ENCODE data around the gene AZU1. TPM values are rescaled to one million over a fixed set of nuclear protein-coding genes. Genes with fewer than 3 reads are reported as not detected.

The AZU1 gene
- total RNA-seq, 1 donor from 2014 or later = 0.21 TPM

DNA sequence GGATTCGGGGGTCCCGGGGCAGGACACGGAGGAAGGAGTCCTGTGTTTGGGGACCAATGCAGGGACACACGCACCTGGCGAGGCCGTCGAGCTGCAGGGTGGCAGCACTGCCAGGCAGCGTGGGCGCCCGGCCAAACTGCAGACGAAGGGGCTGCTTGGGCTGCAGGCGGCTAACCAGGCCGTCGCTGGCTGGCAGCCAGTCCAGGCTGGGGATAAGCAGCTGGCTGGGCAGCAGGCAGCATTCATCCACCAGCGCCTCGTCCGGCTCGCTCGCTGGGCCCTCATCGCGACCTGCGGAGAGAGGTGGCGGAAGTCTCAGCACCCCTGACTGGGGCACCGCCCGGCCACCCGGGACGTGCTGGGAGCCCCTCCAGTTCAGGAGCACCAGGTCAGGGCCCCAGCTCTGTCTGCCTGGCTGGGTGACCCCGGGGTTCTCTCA lies 43.3 kb downstream of the AZU1 start:
- no peaks in the 10 kb centered on the region for H3K9me3 Mint-ChIP-seq (ENCODE audit: unreplicated experiment)
- DNase-seq (ENCODE audit: low spot score) = no peak
- peaks cover 11% of the 10 kb centered on the region for H3K36me3 Mint-ChIP-seq (ENCODE audit: low read depth, unreplicated experiment)
- TF ChIP-seq, protein P1, sequence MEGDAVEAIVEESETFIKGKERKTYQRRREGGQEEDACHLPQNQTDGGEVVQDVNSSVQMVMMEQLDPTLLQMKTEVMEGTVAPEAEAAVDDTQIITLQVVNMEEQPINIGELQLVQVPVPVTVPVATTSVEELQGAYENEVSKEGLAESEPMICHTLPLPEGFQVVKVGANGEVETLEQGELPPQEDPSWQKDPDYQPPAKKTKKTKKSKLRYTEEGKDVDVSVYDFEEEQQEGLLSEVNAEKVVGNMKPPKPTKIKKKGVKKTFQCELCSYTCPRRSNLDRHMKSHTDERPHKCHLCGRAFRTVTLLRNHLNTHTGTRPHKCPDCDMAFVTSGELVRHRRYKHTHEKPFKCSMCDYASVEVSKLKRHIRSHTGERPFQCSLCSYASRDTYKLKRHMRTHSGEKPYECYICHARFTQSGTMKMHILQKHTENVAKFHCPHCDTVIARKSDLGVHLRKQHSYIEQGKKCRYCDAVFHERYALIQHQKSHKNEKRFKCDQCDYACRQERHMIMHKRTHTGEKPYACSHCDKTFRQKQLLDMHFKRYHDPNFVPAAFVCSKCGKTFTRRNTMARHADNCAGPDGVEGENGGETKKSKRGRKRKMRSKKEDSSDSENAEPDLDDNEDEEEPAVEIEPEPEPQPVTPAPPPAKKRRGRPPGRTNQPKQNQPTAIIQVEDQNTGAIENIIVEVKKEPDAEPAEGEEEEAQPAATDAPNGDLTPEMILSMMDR (IDR thresholded peaks at IDR 0.05; ENCODE audit: unreplicated experiment) = no peak
- H3K4me3 Mint-ChIP-seq (ENCODE audit: unreplicated experiment) = no peak overlapping the region
- peaks cover 16% of the 10 kb centered on the region for H3K27me3 Mint-ChIP-seq (ENCODE audit: unreplicated experiment)
- H3K27ac Mint-ChIP-seq (ENCODE audit: unreplicated experiment) = no peak overlapping the region
- no peaks in the 10 kb centered on the region for H3K4me1 Mint-ChIP-seq (ENCODE audit: unreplicated experiment)

DNA sequence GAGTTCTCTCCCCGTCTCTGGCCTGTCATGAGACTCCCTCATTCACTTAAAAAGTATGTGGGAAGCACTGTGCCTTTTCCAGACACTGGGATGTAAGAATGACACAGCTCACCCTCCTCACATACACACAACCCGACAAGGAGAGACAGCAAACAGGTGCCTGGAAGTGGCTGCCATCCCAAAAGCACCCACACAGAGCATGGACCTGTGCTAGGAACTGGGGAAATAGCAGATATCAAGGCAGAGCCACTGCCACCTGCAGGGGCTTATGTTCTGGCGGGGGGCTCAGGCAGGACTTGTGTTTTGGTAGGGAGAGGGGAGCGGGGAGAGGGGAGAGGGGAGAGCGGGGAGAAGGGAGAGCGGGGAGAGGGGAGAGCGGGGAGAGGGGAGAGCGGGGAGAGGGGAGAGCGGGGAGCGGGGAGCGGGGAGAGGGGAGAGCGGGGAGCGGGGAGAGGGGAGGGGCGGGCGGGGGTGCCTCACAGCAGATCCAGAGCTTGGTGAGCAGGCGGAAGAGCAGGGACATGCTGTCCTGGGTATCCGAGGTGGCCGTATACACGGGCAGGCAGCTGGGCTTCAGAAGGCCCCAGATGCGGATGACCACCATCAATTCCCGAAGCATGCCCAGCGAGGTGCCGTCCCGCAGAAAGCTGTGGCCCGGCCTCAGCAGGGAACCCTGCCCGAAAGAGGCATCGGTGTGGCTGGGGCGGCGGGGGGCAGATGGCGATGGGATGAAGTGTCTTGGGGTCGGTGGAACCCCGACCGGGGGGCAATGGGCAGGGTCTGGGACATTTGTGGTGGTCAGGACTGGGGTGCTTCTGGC lies 44.0 kb downstream of the AZU1 start:
- Mint-ChIP-seq H3K9me3 (ENCODE audit: unreplicated experiment) (no peaks in the 10 kb centered on the region), H3K36me3 (ENCODE audit: low read depth, unreplicated experiment) (peaks cover 15% of the 10 kb centered on the region), H3K27ac (ENCODE audit: unreplicated experiment) (no peak overlapping the region), H3K4me1 (ENCODE audit: unreplicated experiment) (no peaks in the 10 kb centered on the region), H3K27me3 (ENCODE audit: unreplicated experiment) (peaks cover 16% of the 10 kb centered on the region), H3K4me3 (ENCODE audit: unreplicated experiment) (peak overlapping the region; percentile 74)
- DNase-seq (ENCODE audit: low spot score) = no peak
- TF ChIP-seq, protein P1 (IDR thresholded peaks at IDR 0.05; ENCODE audit: unreplicated experiment) = no peak

DNA sequence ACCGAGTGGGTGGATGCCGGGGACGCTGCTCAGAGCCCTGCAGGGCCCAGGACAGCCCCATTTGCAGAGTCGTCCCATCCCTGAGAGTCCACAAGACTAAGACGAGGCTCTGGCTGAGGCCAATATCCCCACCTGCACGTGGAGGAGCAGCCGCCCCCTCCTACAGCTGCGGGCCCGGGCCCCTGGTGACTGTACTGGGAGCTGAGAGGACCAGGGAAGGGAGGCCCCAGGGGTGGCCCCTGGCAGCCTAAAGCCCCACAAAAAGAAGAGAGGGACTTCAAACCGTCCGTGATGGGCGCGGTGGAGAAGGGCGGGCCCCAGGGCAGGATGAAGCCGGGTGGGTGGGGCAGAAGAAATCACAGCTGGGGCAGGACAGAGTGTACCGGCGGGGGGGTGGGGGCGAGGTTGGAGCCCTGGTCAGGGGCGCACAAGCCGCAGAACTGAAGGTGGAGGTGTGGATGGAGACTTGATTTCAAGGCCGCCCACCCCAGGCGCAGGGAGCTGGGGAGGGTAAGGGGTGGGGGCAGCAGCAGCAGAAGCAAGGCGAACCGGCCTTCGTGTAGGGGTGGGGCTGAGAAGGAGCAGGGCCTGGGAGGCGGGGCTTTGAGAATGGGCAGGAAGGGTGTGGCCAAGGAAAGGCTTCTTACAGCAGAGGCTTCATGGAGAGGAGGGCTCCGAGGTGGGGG lies 44.8 kb downstream of the AZU1 start:
- no peaks in the 10 kb centered on the region for H3K4me1 Mint-ChIP-seq (ENCODE audit: unreplicated experiment)
- H3K27ac Mint-ChIP-seq (ENCODE audit: unreplicated experiment) = no peak overlapping the region
- no peaks in the 10 kb centered on the region for H3K9me3 Mint-ChIP-seq (ENCODE audit: unreplicated experiment)
- no peak overlapping the region for H3K4me3 Mint-ChIP-seq (ENCODE audit: unreplicated experiment)
- TF ChIP-seq, protein P1 (IDR thresholded peaks at IDR 0.05; ENCODE audit: unreplicated experiment) = no peak
- peaks cover 15% of the 10 kb centered on the region for H3K27me3 Mint-ChIP-seq (ENCODE audit: unreplicated experiment)
- no peak for DNase-seq (ENCODE audit: low spot score)
- peaks cover 13% of the 10 kb centered on the region for H3K36me3 Mint-ChIP-seq (ENCODE audit: low read depth, unreplicated experiment)

DNA sequence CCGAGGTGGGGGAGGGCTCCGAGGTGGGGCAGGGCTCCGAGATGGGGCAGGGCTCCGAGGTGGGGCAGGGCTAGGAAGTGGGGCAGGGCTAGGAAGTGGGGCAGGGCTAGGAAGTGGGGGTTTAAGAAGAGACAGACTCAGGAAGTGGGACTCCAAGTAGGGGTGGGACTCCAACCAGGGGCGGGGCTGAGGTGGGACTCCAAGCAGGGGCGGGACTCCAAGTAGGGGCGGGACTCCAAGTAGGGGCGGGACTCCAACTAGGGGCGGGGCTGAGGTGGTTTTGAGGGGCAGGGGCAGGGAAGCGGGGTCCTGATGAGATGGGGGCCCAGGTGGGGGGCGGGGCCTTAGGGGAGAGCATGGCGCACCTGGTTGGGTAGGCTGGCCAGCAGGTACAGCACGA lies 45.4 kb downstream of the AZU1 start:
- H3K9me3 Mint-ChIP-seq (ENCODE audit: unreplicated experiment) = no peaks in the 10 kb centered on the region
- peaks cover 14% of the 10 kb centered on the region for H3K27me3 Mint-ChIP-seq (ENCODE audit: unreplicated experiment)
- DNase-seq (ENCODE audit: low spot score) = no peak
- no peak overlapping the region for H3K27ac Mint-ChIP-seq (ENCODE audit: unreplicated experiment)
- peaks cover 11% of the 10 kb centered on the region for H3K36me3 Mint-ChIP-seq (ENCODE audit: low read depth, unreplicated experiment)
- H3K4me3 Mint-ChIP-seq (ENCODE audit: unreplicated experiment) = no peak overlapping the region
- TF ChIP-seq, protein P1 (IDR thresholded peaks at IDR 0.05; ENCODE audit: unreplicated experiment) = no peak
- no peaks in the 10 kb centered on the region for H3K4me1 Mint-ChIP-seq (ENCODE audit: unreplicated experiment)

DNA sequence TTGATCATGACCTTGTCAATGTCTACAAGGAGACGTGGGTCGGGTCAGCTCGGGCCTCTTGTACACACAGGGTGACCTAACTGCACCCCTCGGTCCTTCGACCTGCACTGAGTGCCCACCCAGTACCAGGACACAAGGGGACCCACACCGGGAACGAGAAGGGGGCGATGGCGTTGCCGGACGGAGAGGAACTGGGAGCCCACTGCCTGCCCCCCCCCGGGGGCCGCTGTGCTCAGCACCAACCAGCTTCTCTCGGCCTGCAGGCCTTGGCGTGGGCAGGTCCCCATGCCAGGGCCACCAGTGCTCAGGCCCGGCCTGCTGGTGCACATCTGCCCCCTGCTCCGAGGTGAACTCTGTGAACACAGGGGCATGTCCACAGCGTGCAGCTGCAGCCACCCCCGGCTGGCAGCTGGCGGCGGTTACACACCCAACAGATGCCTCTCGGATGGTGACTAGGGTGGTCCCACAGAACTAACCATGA lies 46.0 kb downstream of the AZU1 start:
- no peaks in the 10 kb centered on the region for H3K9me3 Mint-ChIP-seq (ENCODE audit: unreplicated experiment)
- no peak for DNase-seq (ENCODE audit: low spot score)
- peaks cover 11% of the 10 kb centered on the region for H3K36me3 Mint-ChIP-seq (ENCODE audit: low read depth, unreplicated experiment)
- no peak overlapping the region for H3K4me3 Mint-ChIP-seq (ENCODE audit: unreplicated experiment)
- TF ChIP-seq, protein P1 (IDR thresholded peaks at IDR 0.05; ENCODE audit: unreplicated experiment) = no peak
- no peak overlapping the region for H3K27ac Mint-ChIP-seq (ENCODE audit: unreplicated experiment)
- no peaks in the 10 kb centered on the region for H3K4me1 Mint-ChIP-seq (ENCODE audit: unreplicated experiment)
- H3K27me3 Mint-ChIP-seq (ENCODE audit: unreplicated experiment) = peaks cover 14% of the 10 kb centered on the region

Measured in endothelial cell (in vitro differentiated cells).